HG03558 (cell line): ENCODE data around the gene GNL1.
A peak's percentile ranks its signal among the peaks of the same experiment; 100 is the strongest.
"Not testable (repeated sequence)": the region's sequence is repeated elsewhere in the genome, so short reads cannot be mapped to it uniquely, and the experiment has no call there.

Experiments
- ATAC-seq: cut with Tn5 transposase; IDR thresholded peaks from one replicate; pipeline ENCODE4 v1.9.1; 2021; ENCODE audit warnings: moderate number of reproducible peaks; ENCODE audit not compliant: unreplicated experiment; ENCODE audit errors: extremely low read depth

GNL1 gene

GRCh38 chr6:30533460-30534294 is 22.6 kb downstream of the GNL1 start:
- ATAC-seq = no peak

GRCh38 chr6:30530014-30530413 is 26.3 kb downstream of the GNL1 start:
- ATAC-seq = no peak

- not testable (repeated sequence) for ATAC-seq
Observed at GRCh38 chr6:30529349-30529875, 26.9 kb downstream of the GNL1 start.

GRCh38 chr6:30526444-30526843 is 29.8 kb downstream of the GNL1 start:
- ATAC-seq = not testable (repeated sequence)

GRCh38 chr6:30521952-30522351 is 34.3 kb downstream of the GNL1 start:
- ATAC-seq = not testable (repeated sequence)

GRCh38 chr6:30521082-30521481 is 35.2 kb downstream of the GNL1 start:
- ATAC-seq = not testable (repeated sequence)

- no peak for ATAC-seq
Observed at GRCh38 chr6:30520522-30520921, 35.8 kb downstream of the GNL1 start.

GRCh38 chr6:30518505-30519145 is 37.7 kb downstream of the GNL1 start:
- not testable (repeated sequence) for ATAC-seq

GRCh38 chr6:30517767-30518504 is 38.4 kb downstream of the GNL1 start:
- not testable (repeated sequence) for ATAC-seq

GRCh38 chr6:30516754-30517076 is 39.6 kb downstream of the GNL1 start:
- not testable (repeated sequence) for ATAC-seq

- peak; percentile 52 for ATAC-seq
Observed at GRCh38 chr6:30515944-30516753, 40.1 kb downstream of the GNL1 start.

- no peak for ATAC-seq
Observed at GRCh38 chr6:30515106-30515505, 41.2 kb downstream of the GNL1 start.

GRCh38 chr6:30513451-30513850 is 42.8 kb downstream of the GNL1 start:
- no peak for ATAC-seq

- no peak for ATAC-seq
Observed at GRCh38 chr6:30511169-30511546, 45.1 kb downstream of the GNL1 start.

GRCh38 chr6:30510419-30511168 is 45.7 kb downstream of the GNL1 start:
- no peak for ATAC-seq

- ATAC-seq = no peak
Observed at GRCh38 chr6:30508890-30509736, 47.2 kb downstream of the GNL1 start.

GRCh38 chr6:30507849-30508827 is 48.2 kb downstream of the GNL1 start:
- no peak for ATAC-seq
